SHP77 treated with DMSO at 0.1 percent for 48 hours (cell line): ENCODE data around the gene CHODL.

Source experiments
- DNase-seq: peaks from one replicate; lab custom pipeline; 2025; lab: John Stamatoyannopoulos, UW

Gene CHODL

GRCh38 chr21:18289876-18290275 lies 45.2 kb downstream of the CHODL start:
- DNase-seq: no peak

GRCh38 chr21:18294100-18294499 lies 49.5 kb downstream of the CHODL start:
- DNase-seq: no peak

GRCh38 chr21:18298228-18298627 lies 53.6 kb downstream of the CHODL start:
- DNase-seq: no peak
